H9 (cell line): ENCODE measurements around the gene ROBO4. TPM values are rescaled to one million over a fixed set of nuclear protein-coding genes. Genes with fewer than 3 reads are reported as not detected.

Source experiments
- DNase-seq: peaks from one replicate; pipeline ENCODE4 v3.0.0-alpha.2; 2017
- H2AFZ ChIP-seq: one replicate; pipeline ENCODE4 v1.6.1; 2013; ENCODE audit warnings: mild to moderate bottlenecking, low read length, control low read depth, moderate library complexity
- H2AK5ac ChIP-seq: 2 replicates; pipeline ENCODE4 v1.6.1; 2013; ENCODE audit warnings: low read length, control low read depth, mixed read lengths; ENCODE audit not compliant: insufficient read length
- H2BK120ac ChIP-seq: one replicate; pipeline ENCODE4 v1.6.1; 2013; ENCODE audit warnings: low read depth, mild to moderate bottlenecking, low read length, control low read depth, inconsistent platforms; ENCODE audit not compliant: poor library complexity, severe bottlenecking
- H2BK12ac ChIP-seq: 2 replicates; pipeline ENCODE4 v1.6.1; 2013; ENCODE audit warnings: low read length, control low read depth, mixed read lengths, low read depth; ENCODE audit not compliant: insufficient read length
- H2BK15ac ChIP-seq: 2 replicates; pipeline ENCODE4 v1.6.1; 2013; ENCODE audit warnings: low read depth, low read length, control low read depth
- H2BK20ac ChIP-seq: one replicate; pipeline ENCODE4 v1.6.1; 2013; ENCODE audit warnings: low read depth, mild to moderate bottlenecking, low read length, control low read depth, inconsistent platforms; ENCODE audit not compliant: poor library complexity, severe bottlenecking
- H2BK5ac ChIP-seq: 2 replicates; pipeline ENCODE4 v1.6.1; 2013; ENCODE audit warnings: low read length, control low read depth, mixed read lengths; ENCODE audit not compliant: insufficient read length
- H3K14ac ChIP-seq: 2 replicates; pipeline ENCODE4 v1.6.1; 2013; ENCODE audit warnings: low read length, control low read depth; ENCODE audit not compliant: insufficient read depth
- H3K18ac ChIP-seq: 2 replicates; pipeline ENCODE4 v1.6.1; 2013; ENCODE audit warnings: low read depth, mild to moderate bottlenecking, mixed read lengths, low read length, control low read depth; ENCODE audit not compliant: insufficient read length
- H3K23ac ChIP-seq: 2 replicates; pipeline ENCODE4 v1.6.1; 2013; ENCODE audit warnings: low read length, control low read depth, mixed read lengths, low read depth; ENCODE audit not compliant: insufficient read length
- H3K23me2 ChIP-seq: 2 replicates; pipeline ENCODE4 v1.6.1; 2013; ENCODE audit warnings: low read depth, mild to moderate bottlenecking, mixed read lengths, low read length, control low read depth; ENCODE audit not compliant: insufficient read length, poor library complexity, severe bottlenecking
- H3K27ac ChIP-seq: 2 replicates; pipeline ENCODE4 v1.5.1; 2013; ENCODE audit warnings: low read length, control low read depth, mixed read lengths, low read depth; ENCODE audit not compliant: insufficient read length
- H3K27me3 ChIP-seq: 2 replicates; pipeline ENCODE4 v1.6.1; 2013; ENCODE audit warnings: low read length, control low read depth, inconsistent platforms; ENCODE audit not compliant: insufficient read depth
- H3K4ac ChIP-seq: 2 replicates; pipeline ENCODE4 v1.6.1; 2013; ENCODE audit warnings: low read depth, mild to moderate bottlenecking, control low read depth, inconsistent platforms, low read length, moderate library complexity
- H3K4me1 ChIP-seq: 2 replicates; pipeline ENCODE4 v1.6.1; 2013; ENCODE audit warnings: low read length, control low read depth, inconsistent platforms; ENCODE audit not compliant: insufficient read depth
- H3K4me2 ChIP-seq: 2 replicates; pipeline ENCODE4 v1.6.1; 2013; ENCODE audit warnings: low read length, control low read depth, mixed read lengths; ENCODE audit not compliant: insufficient read length, insufficient read depth
- H3K56ac ChIP-seq: 2 replicates; pipeline ENCODE4 v1.6.1; 2013; ENCODE audit warnings: low read depth, mild to moderate bottlenecking, mixed read lengths, low read length, control low read depth; ENCODE audit not compliant: insufficient read length
- H3K79me1 ChIP-seq: 2 replicates; pipeline ENCODE4 v1.6.1; 2013; ENCODE audit warnings: low read depth, mild to moderate bottlenecking, moderate library complexity, low read length, control low read depth, inconsistent platforms; ENCODE audit not compliant: insufficient read depth, poor library complexity, severe bottlenecking
- H3K79me2 ChIP-seq: 2 replicates; pipeline ENCODE4 v1.6.1; 2013; ENCODE audit warnings: low read length, control low read depth, inconsistent platforms; ENCODE audit not compliant: insufficient read depth
- H3K9ac ChIP-seq: 2 replicates; pipeline ENCODE4 v1.6.1; 2013; ENCODE audit warnings: low read length, control low read depth, mixed read lengths; ENCODE audit not compliant: insufficient read length; ENCODE audit errors: extremely low read depth
- H3K9me3 ChIP-seq: one replicate; pipeline ENCODE4 v1.6.1; 2013; ENCODE audit warnings: low read depth, low read length, inconsistent platforms; ENCODE audit not compliant: control insufficient read depth
- H3T11ph ChIP-seq: one replicate; pipeline ENCODE4 v1.6.1; 2013; ENCODE audit warnings: mild to moderate bottlenecking, low read length, control low read depth, inconsistent platforms
- H4K20me1 ChIP-seq: one replicate; pipeline ENCODE4 v1.6.1; 2013; ENCODE audit not compliant: control insufficient read depth, insufficient read length, insufficient read depth
- H4K5ac ChIP-seq: 2 replicates; pipeline ENCODE4 v1.6.1; 2013; ENCODE audit warnings: low read depth, mild to moderate bottlenecking, mixed read lengths, low read length, control low read depth; ENCODE audit not compliant: insufficient read length
- H4K8ac ChIP-seq: replicated peaks from 2 replicates; pipeline ENCODE4 v1.6.1; 2013; ENCODE audit warnings: low read length, control low read depth, mixed read lengths, low read depth; ENCODE audit not compliant: insufficient read length
- H4K91ac ChIP-seq: 2 replicates; pipeline ENCODE4 v1.6.1; 2013; ENCODE audit warnings: low read depth, mild to moderate bottlenecking, moderate library complexity, mixed read lengths, low read length, control low read depth; ENCODE audit not compliant: insufficient read length
- H3K27ac Mint-ChIP-seq, 3 experiments: 2 replicates in 2 of 3; 3 replicates in 1 of 3; pipeline ENCODE4 v1.8.0; 2020 to 2021; ENCODE audit warnings: mixed read lengths in 3 of 3, mild to moderate bottlenecking in 1 of 3, moderate library complexity in 1 of 3
- H3K27me3 Mint-ChIP-seq: 2 replicates; pipeline ENCODE4 v1.8.0; 2021; ENCODE audit warnings: low read depth, mild to moderate bottlenecking, moderate library complexity, mixed read lengths
- H3K36me3 Mint-ChIP-seq, 3 experiments: 2 replicates in 2 of 3; 3 replicates in 1 of 3; pipeline ENCODE4 v1.8.0; 2020 to 2021; ENCODE audit warnings: low read depth in 3 of 3, mixed read lengths in 3 of 3; ENCODE audit not compliant: insufficient read depth in 1 of 3
- H3K4me1 Mint-ChIP-seq, 2 experiments: 2 replicates each; pipeline ENCODE4 v1.8.0; 2020; ENCODE audit warnings: mixed read lengths in 2 of 2
- H3K4me3 Mint-ChIP-seq, 2 experiments: 2 replicates in 1 of 2; 3 replicates in 1 of 2; pipeline ENCODE4 v1.8.0; 2020 to 2021; ENCODE audit warnings: mild to moderate bottlenecking in 2 of 2, mixed read lengths in 2 of 2, moderate library complexity in 1 of 2
- H3K9me3 Mint-ChIP-seq, 2 experiments: 2 replicates in 1 of 2; 3 replicates in 1 of 2; pipeline ENCODE4 v1.8.0; 2020; ENCODE audit warnings: mild to moderate bottlenecking in 2 of 2, mixed read lengths in 2 of 2, moderate library complexity in 1 of 2
- WGBS: extraction: QIAGEN DNeasy Blood & Tissue Kit; methylation state at CpG from one replicate; pipeline ENCODE4 v1.1.7; 2013; ENCODE audit warnings: missing lambda C conversion rate, low lambda C conversion rate, mixed read lengths; ENCODE audit not compliant: insufficient read length; ENCODE audit errors: extremely low coverage; 5-methylcytosine and 5-hydroxymethylcytosine counted together
- total RNA-seq: library from RNA; stranded (reverse); gene quantifications from 2 replicates; pipeline ENCODE4 v1.2.1, GENCODE V29; 2021
- TF ChIP-seq, protein P1 (sequence below): fragments of 200-600 bp; sonication (generic); conservative IDR thresholded peaks from 3 replicates; pipeline ENCODE4 v1.8.0; 2021; ENCODE audit warnings: antibody characterized with exemption, mild to moderate bottlenecking

ROBO4 gene
- total RNA-seq, 1 experiment from 2014 or later: not detected

DNA sequence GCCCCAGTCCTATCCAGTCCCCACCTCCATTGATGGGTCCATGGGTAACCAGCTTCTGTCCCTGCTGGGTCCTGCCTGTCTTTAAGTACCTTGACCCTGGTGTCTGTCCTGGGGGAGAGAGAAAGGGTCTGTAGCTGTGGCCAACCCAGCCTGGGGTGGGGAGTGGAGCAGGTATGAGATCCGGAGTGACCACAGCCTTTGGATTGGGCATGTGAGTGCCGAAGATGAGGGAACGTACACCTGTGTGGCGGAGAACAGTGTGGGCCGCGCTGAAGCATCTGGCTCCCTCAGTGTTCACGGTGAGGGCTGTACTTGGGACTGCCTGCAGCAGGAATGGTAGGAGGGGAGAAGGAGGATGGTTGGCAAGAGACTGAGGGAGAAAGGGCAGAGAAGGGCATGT is 27.2 kb downstream of the ROBO4 start:
- TF ChIP-seq, protein P1, sequence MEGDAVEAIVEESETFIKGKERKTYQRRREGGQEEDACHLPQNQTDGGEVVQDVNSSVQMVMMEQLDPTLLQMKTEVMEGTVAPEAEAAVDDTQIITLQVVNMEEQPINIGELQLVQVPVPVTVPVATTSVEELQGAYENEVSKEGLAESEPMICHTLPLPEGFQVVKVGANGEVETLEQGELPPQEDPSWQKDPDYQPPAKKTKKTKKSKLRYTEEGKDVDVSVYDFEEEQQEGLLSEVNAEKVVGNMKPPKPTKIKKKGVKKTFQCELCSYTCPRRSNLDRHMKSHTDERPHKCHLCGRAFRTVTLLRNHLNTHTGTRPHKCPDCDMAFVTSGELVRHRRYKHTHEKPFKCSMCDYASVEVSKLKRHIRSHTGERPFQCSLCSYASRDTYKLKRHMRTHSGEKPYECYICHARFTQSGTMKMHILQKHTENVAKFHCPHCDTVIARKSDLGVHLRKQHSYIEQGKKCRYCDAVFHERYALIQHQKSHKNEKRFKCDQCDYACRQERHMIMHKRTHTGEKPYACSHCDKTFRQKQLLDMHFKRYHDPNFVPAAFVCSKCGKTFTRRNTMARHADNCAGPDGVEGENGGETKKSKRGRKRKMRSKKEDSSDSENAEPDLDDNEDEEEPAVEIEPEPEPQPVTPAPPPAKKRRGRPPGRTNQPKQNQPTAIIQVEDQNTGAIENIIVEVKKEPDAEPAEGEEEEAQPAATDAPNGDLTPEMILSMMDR: no peak
- Histone ChIP-seq H4K5ac (no peak overlapping the region), H3K23ac (no peak overlapping the region), H3K56ac (no peak overlapping the region), H2AK5ac (no peak overlapping the region), H4K8ac (no peak overlapping the region), H3K4me2 (no peak overlapping the region), H3K79me2 (no peaks in the 10 kb centered on the region), H3K18ac (no peak overlapping the region), H4K20me1 (no peaks in the 10 kb centered on the region), H2AFZ (no peak overlapping the region), H3K4me1 (no peaks in the 10 kb centered on the region), H2BK12ac (no peak overlapping the region), H3K14ac (no peak overlapping the region), H2BK20ac (no peak overlapping the region), H4K91ac (no peak overlapping the region), H3K79me1 (no peaks in the 10 kb centered on the region), H3K9ac (no peak overlapping the region), H2BK5ac (no peak overlapping the region), H3K4ac (no peak overlapping the region), H2BK15ac (no peak overlapping the region), H3K23me2 (peaks cover 3% of the 10 kb centered on the region), H3T11ph (no peak overlapping the region), H3K9me3 (no peaks in the 10 kb centered on the region), H3K27ac (no peak overlapping the region), H2BK120ac (no peak overlapping the region), H3K27me3 (peaks cover 70% of the 10 kb centered on the region)
- no CpG with 5 or more reads among the region's 7 CpGs for WGBS
- DNase-seq: no peak
- Mint-ChIP-seq H3K36me3 (no peaks in the 10 kb centered on the region; a peak in 2 of 7 replicates), H3K4me3 (no peak overlapping the region), H3K27me3 (peaks cover 100% of the 10 kb centered on the region), H3K9me3 (no peaks in the 10 kb centered on the region; a peak in 3 of 5 replicates), H3K4me1 (peaks cover 4 to 33% of the 10 kb centered on the region in 2 experiments), H3K27ac (no peak overlapping the region)
